Liver (tissue), 9 donors: ENCODE results near the gene VPS72. TPM values are rescaled to one million over a fixed set of nuclear protein-coding genes. Genes with fewer than 3 reads are reported as not detected.
A peak's percentile ranks its signal among the peaks of the same experiment; 100 is the strongest.

ENCODE experiments used
- DNase-seq: peaks from one replicate; pipeline ENCODE4 v3.0.0-alpha.2; 2017; ENCODE audit warnings: low spot score
- H3K27ac ChIP-seq, 2 donors: one replicate each; pipeline ENCODE4 v1.7.0; 2013; ENCODE audit warnings: inconsistent platforms in 2 of 2, low read length in 2 of 2, control low read depth in 1 of 2, low read depth in 1 of 2, mild to moderate bottlenecking in 1 of 2
- H3K27me3 ChIP-seq, 4 donors: one replicate each; pipeline versions ENCODE4 v1.6.1 to v1.7.0; 2013; ENCODE audit warnings: low read length in 3 of 4, inconsistent platforms in 1 of 4, mild to moderate bottlenecking in 1 of 4, moderate library complexity in 1 of 4; ENCODE audit not compliant: control insufficient read depth in 4 of 4, insufficient read depth in 4 of 4
- H3K36me3 ChIP-seq, 4 donors: one replicate each; pipeline versions ENCODE4 v1.6.1 to v1.7.0; 2013; ENCODE audit warnings: low read length in 3 of 4, mild to moderate bottlenecking in 3 of 4, low read depth in 1 of 4, moderate library complexity in 1 of 4; ENCODE audit not compliant: control insufficient read depth in 4 of 4, insufficient read depth in 3 of 4
- H3K4me1 ChIP-seq, 4 donors: one replicate each; pipeline versions ENCODE4 v1.6.1 to v1.7.0; 2013; ENCODE audit warnings: low read length in 3 of 4, mild to moderate bottlenecking in 3 of 4, moderate library complexity in 1 of 4; ENCODE audit not compliant: control insufficient read depth in 4 of 4, insufficient read depth in 4 of 4
- H3K4me3 ChIP-seq, 3 donors: one replicate each; pipeline versions ENCODE4 v1.6.1 to v1.7.0; 2013; ENCODE audit warnings: low read length in 3 of 3, control low read depth in 1 of 3, low read depth in 1 of 3, mild to moderate bottlenecking in 1 of 3
- H3K9ac ChIP-seq, 2 donors: one replicate each; pipeline ENCODE4 v1.7.0; 2013; ENCODE audit warnings: low read length in 2 of 2, mild to moderate bottlenecking in 2 of 2, moderate library complexity in 2 of 2, control low read depth in 1 of 2, low read depth in 1 of 2
- H3K9me3 ChIP-seq, 4 donors: one replicate each; pipeline versions ENCODE4 v1.6.1 to v1.7.0; 2013; ENCODE audit warnings: low read length in 3 of 4; ENCODE audit not compliant: control insufficient read depth in 4 of 4
- ATF3 ChIP-seq: IDR thresholded peaks from 2 replicates; pipeline ENCODE4 v1.6.1; 2016; ENCODE audit warnings: antibody characterized with exemption
- EGR1 ChIP-seq, 2 donors: IDR thresholded peaks; 2 replicates each; pipeline ENCODE4 v1.6.1; 2016 to 2018; ENCODE audit warnings: antibody characterized with exemption in 2 of 2, low read depth in 2 of 2
- FOXA1 ChIP-seq: IDR thresholded peaks from 2 replicates; pipeline ENCODE4 v1.6.1; 2016; ENCODE audit warnings: antibody characterized with exemption
- FOXA2 ChIP-seq: IDR thresholded peaks from 2 replicates; pipeline ENCODE4 v1.6.1; 2016; ENCODE audit warnings: antibody characterized with exemption
- GABPA ChIP-seq, 2 donors: IDR thresholded peaks in 1 of 2; conservative IDR thresholded peaks in 1 of 2; 2 replicates each; pipeline ENCODE4 v1.6.1; 2016; ENCODE audit warnings: antibody characterized with exemption in 2 of 2, mild to moderate bottlenecking in 1 of 2, moderate library complexity in 1 of 2
- HNF4A ChIP-seq, 2 donors: conservative IDR thresholded peaks; 2 replicates each; pipeline ENCODE4 v1.6.1; 2016; ENCODE audit warnings: antibody characterized with exemption in 2 of 2, mild to moderate bottlenecking in 2 of 2
- HNF4G ChIP-seq: IDR thresholded peaks from 2 replicates; pipeline ENCODE4 v1.6.1; 2016; ENCODE audit warnings: antibody characterized with exemption
- JUND ChIP-seq, 2 donors: IDR thresholded peaks; 2 replicates each; pipeline ENCODE4 v1.6.1; 2016; ENCODE audit warnings: antibody characterized with exemption in 2 of 2
- NR2F2 ChIP-seq: IDR thresholded peaks from 2 replicates; pipeline ENCODE4 v1.6.1; 2016; ENCODE audit warnings: antibody characterized with exemption
- RAD21 ChIP-seq, 2 donors: IDR thresholded peaks; 2 replicates each; pipeline ENCODE4 v1.6.1; 2016; ENCODE audit warnings: antibody characterized with exemption in 2 of 2, mild to moderate bottlenecking in 2 of 2
- REST ChIP-seq: IDR thresholded peaks from 2 replicates; pipeline ENCODE4 v1.6.1; 2016; ENCODE audit warnings: antibody characterized with exemption, mild to moderate bottlenecking
- RXRA ChIP-seq, 2 donors: IDR thresholded peaks; 2 replicates each; pipeline ENCODE4 v1.6.1; 2017 to 2018; ENCODE audit warnings: antibody characterized with exemption in 2 of 2, mild to moderate bottlenecking in 1 of 2
- SP1 ChIP-seq: IDR thresholded peaks from 2 replicates; pipeline ENCODE4 v1.6.1; 2018; ENCODE audit warnings: antibody characterized with exemption, mild to moderate bottlenecking
- TAF1 ChIP-seq: conservative IDR thresholded peaks from 2 replicates; pipeline ENCODE4 v1.6.1; 2016; ENCODE audit warnings: antibody characterized with exemption, mild to moderate bottlenecking
- YY1 ChIP-seq: IDR thresholded peaks from 2 replicates; pipeline ENCODE4 v1.6.1; 2016; ENCODE audit warnings: antibody characterized with exemption, mild to moderate bottlenecking
- WGBS: extraction: QIAGEN DNeasy Blood & Tissue Kit; methylation state at CpG from one replicate; pipeline ENCODE4 v1.1.7; 2013; 5-methylcytosine and 5-hydroxymethylcytosine counted together
- polyA plus RNA-seq, 2 donors: library from polyadenylated mRNA; stranded (reverse) in 1 of 2; unstranded in 1 of 2; fragments of 200-250 nt in 1 of 2; fragments of >200 nt in 1 of 2; fragmentation: Nextera tagmentation in 1 of 2; extraction: Ambion mirVana in 1 of 2; gene quantifications; one replicate each; pipeline versions ENCODE4 v1.2.1 to v1.2.3, GENCODE V29; 2013 to 2015
- total RNA-seq, 2 donors: library from RNA; depleted of rRNA; stranded (reverse); fragments of >200 nt; gene quantifications; one replicate each; pipeline ENCODE4 v1.2.3, GENCODE V29; 2014
- TF ChIP-seq, protein P1 (sequence below): IDR thresholded peaks from 2 replicates; pipeline ENCODE4 v1.6.1; 2016; ENCODE audit warnings: antibody characterized with exemption
- TF ChIP-seq, protein P2 (sequence below): IDR thresholded peaks from 2 replicates; pipeline ENCODE4 v1.6.1; 2016; ENCODE audit warnings: antibody characterized with exemption
- TF ChIP-seq, protein P3 (sequence below): fragments of 150-350 bp; IDR thresholded peaks from 2 replicates; pipeline ENCODE4 v1.5.1; 2017; ENCODE audit warnings: improper control_type of control experiment, low read depth, low read length; ENCODE audit not compliant: missing input control
- donor health status: healthy.
- donor health status: healthy.
- donor health status: healthy.
- donor health status: healthy.
- donor health status: healthy.

Gene VPS72, protein sequence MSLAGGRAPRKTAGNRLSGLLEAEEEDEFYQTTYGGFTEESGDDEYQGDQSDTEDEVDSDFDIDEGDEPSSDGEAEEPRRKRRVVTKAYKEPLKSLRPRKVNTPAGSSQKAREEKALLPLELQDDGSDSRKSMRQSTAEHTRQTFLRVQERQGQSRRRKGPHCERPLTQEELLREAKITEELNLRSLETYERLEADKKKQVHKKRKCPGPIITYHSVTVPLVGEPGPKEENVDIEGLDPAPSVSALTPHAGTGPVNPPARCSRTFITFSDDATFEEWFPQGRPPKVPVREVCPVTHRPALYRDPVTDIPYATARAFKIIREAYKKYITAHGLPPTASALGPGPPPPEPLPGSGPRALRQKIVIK
- total RNA-seq, result 10 to 100 TPM; 11.3 to 16.0 TPM
- 10 to 100 TPM; 10.7 to 12.6 TPM for polyA plus RNA-seq

- WGBS, result under 1% methylated on average over 42 of the region's 42 CpGs
- Histone ChIP-seq H3K4me3 (peak within 1 kb of the TSS; percentile 79 to 90 (median 89)), H3K27me3 (no peaks in the 10 kb centered on the region), H3K9me3 (no peaks in the 10 kb centered on the region), H3K27ac (peak within 1 kb of the TSS; percentile 59 to 63), H3K4me1 (peaks cover 1 to 14% (median 11%) of the 10 kb centered on the region in 4 donors), H3K36me3 (peaks cover 0 to 9% (median 7%) of the 10 kb centered on the region in 4 donors), H3K9ac (peak within 1 kb of the TSS; percentile 57 to 81)
- TF ChIP-seq NR2F2, result no peak
- TF ChIP-seq, protein P1, sequence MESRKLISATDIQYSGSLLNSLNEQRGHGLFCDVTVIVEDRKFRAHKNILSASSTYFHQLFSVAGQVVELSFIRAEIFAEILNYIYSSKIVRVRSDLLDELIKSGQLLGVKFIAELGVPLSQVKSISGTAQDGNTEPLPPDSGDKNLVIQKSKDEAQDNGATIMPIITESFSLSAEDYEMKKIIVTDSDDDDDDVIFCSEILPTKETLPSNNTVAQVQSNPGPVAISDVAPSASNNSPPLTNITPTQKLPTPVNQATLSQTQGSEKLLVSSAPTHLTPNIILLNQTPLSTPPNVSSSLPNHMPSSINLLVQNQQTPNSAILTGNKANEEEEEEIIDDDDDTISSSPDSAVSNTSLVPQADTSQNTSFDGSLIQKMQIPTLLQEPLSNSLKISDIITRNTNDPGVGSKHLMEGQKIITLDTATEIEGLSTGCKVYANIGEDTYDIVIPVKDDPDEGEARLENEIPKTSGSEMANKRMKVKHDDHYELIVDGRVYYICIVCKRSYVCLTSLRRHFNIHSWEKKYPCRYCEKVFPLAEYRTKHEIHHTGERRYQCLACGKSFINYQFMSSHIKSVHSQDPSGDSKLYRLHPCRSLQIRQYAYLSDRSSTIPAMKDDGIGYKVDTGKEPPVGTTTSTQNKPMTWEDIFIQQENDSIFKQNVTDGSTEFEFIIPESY, result no peak
- TF ChIP-seq, protein P2, sequence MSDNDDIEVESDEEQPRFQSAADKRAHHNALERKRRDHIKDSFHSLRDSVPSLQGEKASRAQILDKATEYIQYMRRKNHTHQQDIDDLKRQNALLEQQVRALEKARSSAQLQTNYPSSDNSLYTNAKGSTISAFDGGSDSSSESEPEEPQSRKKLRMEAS, result no peak
- TF ChIP-seq, protein P3, sequence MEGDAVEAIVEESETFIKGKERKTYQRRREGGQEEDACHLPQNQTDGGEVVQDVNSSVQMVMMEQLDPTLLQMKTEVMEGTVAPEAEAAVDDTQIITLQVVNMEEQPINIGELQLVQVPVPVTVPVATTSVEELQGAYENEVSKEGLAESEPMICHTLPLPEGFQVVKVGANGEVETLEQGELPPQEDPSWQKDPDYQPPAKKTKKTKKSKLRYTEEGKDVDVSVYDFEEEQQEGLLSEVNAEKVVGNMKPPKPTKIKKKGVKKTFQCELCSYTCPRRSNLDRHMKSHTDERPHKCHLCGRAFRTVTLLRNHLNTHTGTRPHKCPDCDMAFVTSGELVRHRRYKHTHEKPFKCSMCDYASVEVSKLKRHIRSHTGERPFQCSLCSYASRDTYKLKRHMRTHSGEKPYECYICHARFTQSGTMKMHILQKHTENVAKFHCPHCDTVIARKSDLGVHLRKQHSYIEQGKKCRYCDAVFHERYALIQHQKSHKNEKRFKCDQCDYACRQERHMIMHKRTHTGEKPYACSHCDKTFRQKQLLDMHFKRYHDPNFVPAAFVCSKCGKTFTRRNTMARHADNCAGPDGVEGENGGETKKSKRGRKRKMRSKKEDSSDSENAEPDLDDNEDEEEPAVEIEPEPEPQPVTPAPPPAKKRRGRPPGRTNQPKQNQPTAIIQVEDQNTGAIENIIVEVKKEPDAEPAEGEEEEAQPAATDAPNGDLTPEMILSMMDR, result no peak
- TF ChIP-seq EGR1 (IDR thresholded peaks at IDR 0.05; ENCODE audit: low read depth in 2 of 2), result peak in 1 of 2 donors; percentile 37
- peak in 1 of 2 donors; percentile 43 for TF ChIP-seq RXRA (IDR thresholded peaks at IDR 0.05)
- no peak for TF ChIP-seq JUND (IDR thresholded peaks at IDR 0.05)
- peak in 1 of 2 donors; percentile 32 for TF ChIP-seq HNF4A (conservative IDR thresholded peaks at IDR 0.05)
- TF ChIP-seq GABPA (IDR thresholded peaks at IDR 0.05 in 1 of 2, conservative IDR thresholded peaks at IDR 0.05 in 1 of 2), result peak; percentile 48 to 88
- TF ChIP-seq TAF1, result peak; percentile 63
- TF ChIP-seq YY1, result peak; percentile 68
- TF ChIP-seq FOXA2, result no peak
- TF ChIP-seq ATF3, result no peak
- TF ChIP-seq FOXA1, result no peak
- no peak for TF ChIP-seq HNF4G
- no peak for TF ChIP-seq REST
- TF ChIP-seq SP1, result peak; percentile 63
- peak in 1 of 2 donors; percentile 38 for TF ChIP-seq RAD21 (IDR thresholded peaks at IDR 0.05)
- DNase-seq, result peak; percentile 81
Observed at GRCh38 chr1:151189637-151190445, at the start of gene VPS72. TSS of gene VPS72 (minus strand) at chr1:151190197. CDS start at chr1:151190121, 76 bp downstream.
